ENCODE measurements around the gene AJM1.

Gene AJM1

DNA sequence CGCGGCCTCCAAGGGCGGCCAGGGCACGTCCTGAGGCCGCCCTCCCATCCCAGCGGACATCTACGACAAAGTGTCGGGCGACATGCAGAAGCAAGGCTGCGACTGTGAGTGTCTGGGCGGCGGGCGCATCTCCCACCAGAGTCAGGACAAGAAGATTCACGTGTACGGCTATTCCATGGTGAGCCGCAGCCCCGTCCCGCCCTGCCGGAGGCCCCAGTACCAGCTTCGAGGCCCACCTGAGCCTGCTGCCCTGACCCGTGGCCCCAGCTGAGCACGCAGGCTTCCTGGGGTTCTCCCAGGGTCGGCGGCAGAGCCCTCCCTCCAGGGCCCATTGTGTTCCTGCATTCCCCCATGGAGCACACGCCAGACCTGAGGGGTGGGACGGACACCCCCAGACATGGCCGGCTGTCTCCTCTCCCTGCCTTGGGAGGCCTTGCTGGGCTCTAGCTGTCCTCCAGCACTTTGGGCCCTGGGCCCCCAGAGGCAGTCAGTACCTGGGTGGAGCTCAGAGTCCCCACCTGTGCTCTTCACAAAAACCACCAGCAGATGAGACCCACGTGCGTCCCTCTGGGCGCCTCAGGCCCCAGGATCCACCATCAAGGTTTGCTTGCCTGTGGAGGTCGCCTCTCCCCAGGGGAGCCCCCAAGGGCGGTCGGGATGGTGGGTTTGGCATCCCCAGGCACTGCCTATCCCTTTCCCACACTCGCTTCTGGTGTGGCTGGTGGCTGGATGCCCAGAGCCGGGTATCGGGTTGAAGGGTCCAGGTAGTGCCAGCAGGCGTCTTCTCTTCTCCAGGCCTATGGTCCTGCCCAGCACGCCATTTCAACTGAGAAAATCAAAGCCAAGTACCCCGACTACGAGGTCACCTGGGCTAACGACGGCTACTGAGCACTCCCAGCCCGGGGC lies 7.9 kb downstream of the AJM1 start:
- H3K4me3 ChIP-seq (ENCODE audit: low read depth, low read length), result peak overlapping the region; percentile 59
- TF ChIP-seq MYC (IDR thresholded peaks at IDR 0.05; ENCODE audit: low read depth, low read length) (no peak), POLR2A (IDR thresholded peaks at IDR 0.05; ENCODE audit: extremely low read depth, insufficient read length) (no peak)
- TF ChIP-seq, protein P1, sequence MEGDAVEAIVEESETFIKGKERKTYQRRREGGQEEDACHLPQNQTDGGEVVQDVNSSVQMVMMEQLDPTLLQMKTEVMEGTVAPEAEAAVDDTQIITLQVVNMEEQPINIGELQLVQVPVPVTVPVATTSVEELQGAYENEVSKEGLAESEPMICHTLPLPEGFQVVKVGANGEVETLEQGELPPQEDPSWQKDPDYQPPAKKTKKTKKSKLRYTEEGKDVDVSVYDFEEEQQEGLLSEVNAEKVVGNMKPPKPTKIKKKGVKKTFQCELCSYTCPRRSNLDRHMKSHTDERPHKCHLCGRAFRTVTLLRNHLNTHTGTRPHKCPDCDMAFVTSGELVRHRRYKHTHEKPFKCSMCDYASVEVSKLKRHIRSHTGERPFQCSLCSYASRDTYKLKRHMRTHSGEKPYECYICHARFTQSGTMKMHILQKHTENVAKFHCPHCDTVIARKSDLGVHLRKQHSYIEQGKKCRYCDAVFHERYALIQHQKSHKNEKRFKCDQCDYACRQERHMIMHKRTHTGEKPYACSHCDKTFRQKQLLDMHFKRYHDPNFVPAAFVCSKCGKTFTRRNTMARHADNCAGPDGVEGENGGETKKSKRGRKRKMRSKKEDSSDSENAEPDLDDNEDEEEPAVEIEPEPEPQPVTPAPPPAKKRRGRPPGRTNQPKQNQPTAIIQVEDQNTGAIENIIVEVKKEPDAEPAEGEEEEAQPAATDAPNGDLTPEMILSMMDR (IDR thresholded peaks at IDR 0.05; ENCODE audit: low read depth, low read length), result no peak
- no peak for DNase-seq (ENCODE audit: low read depth)

DNA sequence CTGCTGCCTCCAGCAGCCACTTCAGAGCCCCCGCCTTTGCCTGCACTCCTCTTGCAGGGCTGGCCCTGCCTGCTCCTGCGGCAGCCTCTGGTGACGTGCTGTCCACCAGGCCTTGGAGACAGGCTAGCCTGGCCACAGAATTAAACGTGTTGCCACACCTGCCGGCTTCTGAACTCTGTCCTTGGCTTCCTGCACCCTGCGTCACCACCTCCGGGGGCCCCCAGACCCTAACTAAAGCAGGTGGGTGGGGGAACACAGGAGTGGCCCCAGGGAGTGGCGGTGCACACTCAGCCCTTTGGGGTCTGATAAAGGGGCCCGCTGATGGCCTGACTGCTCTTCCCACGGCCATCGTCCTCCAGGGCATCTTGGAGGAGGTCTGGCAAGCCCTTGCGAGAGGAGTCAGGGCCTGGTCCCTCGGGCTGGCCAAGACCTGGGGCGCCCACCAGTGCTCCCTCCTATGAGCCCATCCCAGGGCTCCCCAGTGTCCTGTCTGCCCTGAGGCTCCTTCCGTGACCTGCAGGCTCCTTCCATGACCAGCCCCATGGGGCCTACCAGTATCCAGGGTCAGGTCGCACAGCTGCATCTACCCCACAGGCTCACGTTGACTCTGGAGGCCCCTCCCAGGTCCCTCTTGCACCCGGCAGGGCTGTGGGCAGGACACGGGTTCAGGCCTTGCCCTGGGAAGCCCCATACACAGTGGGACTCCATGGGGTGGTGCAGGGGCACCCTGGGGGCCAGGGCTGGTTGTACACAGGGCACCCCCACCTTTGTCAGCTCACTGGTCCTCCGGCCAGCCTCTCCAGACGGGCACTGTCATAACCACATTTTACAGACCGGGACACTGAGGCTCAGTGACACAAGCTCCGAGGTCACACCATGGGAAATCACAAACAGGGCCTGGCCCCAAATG lies 8.8 kb downstream of the AJM1 start:
- TF ChIP-seq, protein P2, sequence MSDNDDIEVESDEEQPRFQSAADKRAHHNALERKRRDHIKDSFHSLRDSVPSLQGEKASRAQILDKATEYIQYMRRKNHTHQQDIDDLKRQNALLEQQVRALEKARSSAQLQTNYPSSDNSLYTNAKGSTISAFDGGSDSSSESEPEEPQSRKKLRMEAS (IDR thresholded peaks at IDR 0.05; ENCODE audit: low read depth, low read length), result no peak
- TF ChIP-seq, protein P1 (IDR thresholded peaks at IDR 0.05; ENCODE audit: low read depth, low read length), result no peak
- no peak for TF ChIP-seq MYC (IDR thresholded peaks at IDR 0.05; ENCODE audit: low read depth, low read length)
- no peak for TF ChIP-seq POLR2A (IDR thresholded peaks at IDR 0.05; ENCODE audit: extremely low read depth, insufficient read length)
- no peak for DNase-seq (ENCODE audit: low read depth)
- H3K4me3 ChIP-seq (ENCODE audit: low read depth, low read length), result no peak overlapping the region

DNA sequence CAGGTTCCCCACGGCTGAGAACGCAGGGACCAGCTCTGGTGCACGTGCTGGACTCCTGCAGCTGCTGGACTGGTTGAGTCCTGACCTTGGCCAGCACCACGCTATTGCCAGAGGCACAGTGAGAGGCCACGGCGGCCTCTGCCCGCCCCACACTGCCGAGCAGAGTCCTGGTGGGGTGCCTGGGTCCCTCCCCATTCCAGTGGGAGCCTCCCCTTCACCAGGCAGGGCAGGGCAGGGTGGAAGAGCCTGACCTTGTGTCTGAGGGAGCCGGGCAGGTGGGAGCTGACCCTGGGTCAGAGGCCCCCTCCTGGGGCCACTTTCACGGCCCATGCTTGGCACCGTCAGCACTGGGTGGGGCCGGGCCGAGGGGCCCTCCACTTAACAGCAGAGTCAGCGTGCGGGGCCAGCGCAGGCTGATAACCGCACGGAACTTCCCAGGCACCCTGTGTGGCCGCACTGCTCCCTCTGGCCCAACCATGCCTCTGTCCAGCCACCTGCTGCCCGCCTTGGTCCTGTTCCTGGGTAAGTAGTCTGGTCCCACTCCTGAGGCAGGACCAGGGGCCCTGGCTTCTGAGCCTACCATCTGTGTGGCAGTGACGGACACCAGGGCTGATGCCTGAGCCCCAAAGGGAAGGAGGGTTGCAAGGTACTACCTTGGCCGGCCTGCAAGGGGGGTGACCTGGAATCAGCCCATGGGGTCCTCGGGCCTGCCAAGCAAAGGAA lies 9.8 kb downstream of the AJM1 start, which contains the start of gene MAMDC4:
TSS of gene MAMDC4 (plus strand) at position 406 of the 723 bp plus-strand sequence. CDS start at position 477, 71 bp downstream.
- DNase-seq (ENCODE audit: low read depth), result no peak

DNA sequence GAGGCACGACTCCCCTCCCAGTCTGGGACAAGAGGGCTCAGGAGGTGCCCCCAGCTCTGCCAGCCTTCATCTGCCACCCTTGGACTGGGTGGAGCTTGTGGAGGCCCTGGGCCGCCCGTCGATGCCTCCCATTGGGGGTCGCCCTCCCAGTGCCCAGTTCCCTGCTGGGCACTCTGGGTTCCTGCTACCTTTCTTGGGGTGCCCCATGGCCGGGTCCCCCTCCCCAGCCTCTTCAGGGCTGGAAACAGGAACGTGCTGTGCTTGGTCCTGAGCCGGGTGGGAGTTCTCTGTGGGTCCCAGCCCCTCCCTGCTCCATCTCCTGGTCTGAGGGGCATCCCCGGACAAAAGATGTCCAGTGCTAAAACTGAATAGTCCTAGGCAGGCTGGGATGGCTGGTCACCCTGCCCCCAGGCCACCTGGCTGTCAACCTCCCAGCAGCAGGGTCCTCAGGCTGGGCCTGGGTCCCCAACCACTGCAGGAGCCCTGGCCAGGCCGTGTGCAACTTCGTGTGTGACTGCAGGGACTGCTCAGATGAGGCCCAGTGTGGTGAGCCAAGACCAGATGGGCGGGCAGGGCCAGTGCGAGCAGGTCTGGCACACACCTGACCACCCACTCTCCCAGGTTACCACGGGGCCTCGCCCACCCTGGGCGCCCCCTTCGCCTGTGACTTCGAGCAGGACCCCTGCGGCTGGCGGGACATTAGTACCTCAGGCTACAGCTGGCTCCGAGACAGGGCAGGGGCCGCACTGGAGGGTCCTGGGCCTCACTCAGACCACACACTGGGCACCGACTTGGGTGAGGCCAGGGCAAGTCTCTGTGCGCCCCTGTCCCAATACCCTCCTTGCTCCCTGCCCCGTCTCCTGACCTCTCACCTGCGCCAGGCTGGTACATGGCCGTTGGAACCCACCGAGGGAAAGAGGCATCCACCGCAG lies 10.7 kb downstream of the AJM1 start:
- no peak overlapping the region for H3K4me3 ChIP-seq (ENCODE audit: low read depth, low read length)
- DNase-seq (ENCODE audit: low read depth), result no peak
- TF ChIP-seq MYC (IDR thresholded peaks at IDR 0.05; ENCODE audit: low read depth, low read length) (no peak), POLR2A (IDR thresholded peaks at IDR 0.05; ENCODE audit: extremely low read depth, insufficient read length) (no peak)
- TF ChIP-seq, protein P2 (IDR thresholded peaks at IDR 0.05; ENCODE audit: low read depth, low read length), result no peak
- TF ChIP-seq, protein P1 (IDR thresholded peaks at IDR 0.05; ENCODE audit: low read depth, low read length), result no peak

More for the DNA sequence above, 9.8 kb downstream of the AJM1 start, which contains the start of gene MAMDC4:
- no peak within 1 kb of the TSS for H3K4me3 ChIP-seq (ENCODE audit: low read depth, low read length)
- TF ChIP-seq, protein P2 (IDR thresholded peaks at IDR 0.05; ENCODE audit: low read depth, low read length), result no peak
- TF ChIP-seq MYC (IDR thresholded peaks at IDR 0.05; ENCODE audit: low read depth, low read length) (no peak), POLR2A (IDR thresholded peaks at IDR 0.05; ENCODE audit: extremely low read depth, insufficient read length) (no peak)
- TF ChIP-seq, protein P1 (IDR thresholded peaks at IDR 0.05; ENCODE audit: low read depth, low read length), result no peak

All from NB4 (cell line).